Osteoblast (primary cell): Measurements from ENCODE around the gene OR2T4. TPM values are rescaled to one million over a fixed set of nuclear protein-coding genes. Genes with fewer than 3 reads are reported as not detected.

Source experiments
- DNase-seq: peaks from one replicate; pipeline ENCODE4 v3.0.0; 2011; ENCODE audit warnings: low spot score, mixed read lengths; ENCODE audit not compliant: insufficient read length; ENCODE audit errors: missing footprints
- H2AFZ ChIP-seq: 2 replicates; pipeline ENCODE4 v1.6.0; 2011; ENCODE audit warnings: mild to moderate bottlenecking, low read length
- H3K27ac ChIP-seq: 2 replicates; pipeline ENCODE4 v1.5.1; 2011; ENCODE audit warnings: mild to moderate bottlenecking, low read depth, low read length, moderate library complexity
- H3K27me3 ChIP-seq: 2 replicates; pipeline ENCODE4 v1.6.0; 2012; ENCODE audit warnings: mild to moderate bottlenecking, control low read depth, inconsistent platforms, low read length, moderate library complexity; ENCODE audit not compliant: insufficient read depth
- H3K36me3 ChIP-seq: 2 replicates; pipeline ENCODE4 v1.5.1; 2011; ENCODE audit warnings: mild to moderate bottlenecking, low read length, control low read depth, moderate library complexity; ENCODE audit not compliant: insufficient read depth
- H3K4me1 ChIP-seq: 2 replicates; pipeline ENCODE4 v1.5.1; 2011; ENCODE audit warnings: mild to moderate bottlenecking, low read length, control low read depth, moderate library complexity; ENCODE audit not compliant: insufficient read depth
- H3K4me2 ChIP-seq: 2 replicates; pipeline ENCODE4 v1.6.0; 2011; ENCODE audit warnings: mild to moderate bottlenecking, low read length; ENCODE audit not compliant: insufficient read depth
- H3K4me3 ChIP-seq: fragments of 200-600 bp; sonication (generic); 3 replicates; pipeline ENCODE4 v1.5.1; 2012; ENCODE audit warnings: mild to moderate bottlenecking, low read length, inconsistent platforms; ENCODE audit not compliant: insufficient read depth
- H3K79me2 ChIP-seq: 2 replicates; pipeline ENCODE4 v1.6.0; 2012; ENCODE audit warnings: mild to moderate bottlenecking, low read length, control low read depth, inconsistent platforms; ENCODE audit not compliant: insufficient read depth
- H3K9me3 ChIP-seq: 2 replicates; pipeline ENCODE4 v1.5.1; 2011; ENCODE audit warnings: low read depth, low read length, control low read depth
- H4K20me1 ChIP-seq: 2 replicates; pipeline ENCODE4 v1.6.0; 2012; ENCODE audit warnings: mild to moderate bottlenecking, low read length, control low read depth; ENCODE audit not compliant: insufficient read depth
- CTCF ChIP-seq: IDR thresholded peaks from 2 replicates; pipeline ENCODE4 v1.5.1; 2011; ENCODE audit warnings: mild to moderate bottlenecking, low read depth, low read length, moderate library complexity; ENCODE audit errors: extremely low read depth
- total RNA-seq: library from RNA; depleted of rRNA; stranded (reverse); fragments of >200 nt; gene quantifications from 2 replicates; pipeline ENCODE4 v1.2.3, GENCODE V29; 2012

OR2T4 gene
- total RNA-seq, 1 donor = not detected

- Histone ChIP-seq H3K4me3 (no peak overlapping the region), H3K4me2 (no peak overlapping the region), H3K9me3 (no peaks in the 10 kb centered on the region), H3K27ac (no peak overlapping the region), H4K20me1 (no peaks in the 10 kb centered on the region), H3K27me3 (no peaks in the 10 kb centered on the region), H3K4me1 (no peaks in the 10 kb centered on the region), H2AFZ (no peak overlapping the region), H3K36me3 (no peaks in the 10 kb centered on the region), H3K79me2 (no peaks in the 10 kb centered on the region)
- TF ChIP-seq CTCF = no peak
- no peak for DNase-seq
Measured at GRCh38 chr1:248373761-248374160, 12.3 kb downstream of the OR2T4 start.

- no peak within 1 kb of the TSS for H3K4me2 ChIP-seq
- no peak for TF ChIP-seq CTCF
- H3K9me3 ChIP-seq = no peaks in the 10 kb centered on the region
- H3K36me3 ChIP-seq = no peaks in the 10 kb centered on the region
- no peaks in the 10 kb centered on the region for H3K27me3 ChIP-seq
- H3K4me3 ChIP-seq = no peak within 1 kb of the TSS
- no peak within 1 kb of the TSS for H2AFZ ChIP-seq
- H3K79me2 ChIP-seq = no peaks in the 10 kb centered on the region
- no peak for DNase-seq
- H4K20me1 ChIP-seq = no peaks in the 10 kb centered on the region
- H3K4me1 ChIP-seq = no peaks in the 10 kb centered on the region
- H3K27ac ChIP-seq = no peak within 1 kb of the TSS
Measured at GRCh38 chr1:248375446-248375845, 14.0 kb downstream of the OR2T4 start, which contains the start of gene OR2T6. OR2T6 (plus strand) TSS chr1:248375746; CDS start chr1:248387609, 11,863 bp downstream.

- H2AFZ ChIP-seq = no peak overlapping the region
- H3K36me3 ChIP-seq = no peaks in the 10 kb centered on the region
- no peaks in the 10 kb centered on the region for H3K4me1 ChIP-seq
- no peak for TF ChIP-seq CTCF
- no peaks in the 10 kb centered on the region for H3K27me3 ChIP-seq
- H3K4me3 ChIP-seq = no peak overlapping the region
- no peak overlapping the region for H3K27ac ChIP-seq
- no peak for DNase-seq
- no peaks in the 10 kb centered on the region for H4K20me1 ChIP-seq
- H3K4me2 ChIP-seq = no peak overlapping the region
- H3K79me2 ChIP-seq = no peaks in the 10 kb centered on the region
- H3K9me3 ChIP-seq = no peaks in the 10 kb centered on the region
Measured at GRCh38 chr1:248376916-248377315, 15.5 kb downstream of the OR2T4 start.

GRCh38 chr1:248380854-248381253 is 19.4 kb downstream of the OR2T4 start:
- H2AFZ ChIP-seq = no peak overlapping the region
- TF ChIP-seq CTCF = no peak
- no peaks in the 10 kb centered on the region for H4K20me1 ChIP-seq
- no peaks in the 10 kb centered on the region for H3K36me3 ChIP-seq
- H3K79me2 ChIP-seq = no peaks in the 10 kb centered on the region
- H3K27me3 ChIP-seq = no peaks in the 10 kb centered on the region
- H3K4me2 ChIP-seq = no peak overlapping the region
- H3K27ac ChIP-seq = no peak overlapping the region
- no peak for DNase-seq
- no peaks in the 10 kb centered on the region for H3K4me1 ChIP-seq
- H3K4me3 ChIP-seq = no peak overlapping the region
- H3K9me3 ChIP-seq = no peaks in the 10 kb centered on the region
